GM10847 (cell line): ENCODE results near the gene MALT1.

Experiments used
- POLR2A ChIP-seq: IDR thresholded peaks from 2 replicates; pipeline ENCODE4 v1.6.1; 2011; ENCODE audit not compliant: insufficient read length; ENCODE audit errors: extremely low read depth

Gene MALT1

GRCh38 chr18:58699551-58699950, 28.3 kb downstream of the MALT1 start:
- TF ChIP-seq POLR2A, result no peak

- TF ChIP-seq POLR2A, result no peak
These were observed 28.9 kb downstream of the MALT1 start for GRCh38 chr18:58700209-58700608.

- TF ChIP-seq POLR2A, result no peak
These were observed 41.7 kb downstream of the MALT1 start for GRCh38 chr18:58712930-58713329.

- no peak for TF ChIP-seq POLR2A
These were observed 43.0 kb downstream of the MALT1 start for GRCh38 chr18:58714259-58714658.

GRCh38 chr18:58714821-58715220, 43.6 kb downstream of the MALT1 start:
- no peak for TF ChIP-seq POLR2A

- TF ChIP-seq POLR2A, result no peak
These were observed 44.3 kb downstream of the MALT1 start for GRCh38 chr18:58715540-58715939.

- TF ChIP-seq POLR2A, result no peak
These were observed 44.9 kb downstream of the MALT1 start for GRCh38 chr18:58716060-58716756.

GRCh38 chr18:58721566-58722239, 50.4 kb downstream of the MALT1 start:
- no peak for TF ChIP-seq POLR2A

GRCh38 chr18:58723810-58724602, 52.7 kb downstream of the MALT1 start:
- TF ChIP-seq POLR2A, result no peak

- no peak for TF ChIP-seq POLR2A
These were observed 55.4 kb downstream of the MALT1 start for GRCh38 chr18:58726671-58727070.

- no peak for TF ChIP-seq POLR2A
These were observed 56.7 kb downstream of the MALT1 start for GRCh38 chr18:58727776-58728500.

- TF ChIP-seq POLR2A, result no peak
These were observed 57.5 kb downstream of the MALT1 start for GRCh38 chr18:58728719-58729118.

- no peak for TF ChIP-seq POLR2A
These were observed 59.4 kb downstream of the MALT1 start for GRCh38 chr18:58730618-58731017.

- no peak for TF ChIP-seq POLR2A
These were observed 61.2 kb downstream of the MALT1 start for GRCh38 chr18:58732471-58732870.

GRCh38 chr18:58733866-58734265, 62.6 kb downstream of the MALT1 start:
- TF ChIP-seq POLR2A, result no peak

- TF ChIP-seq POLR2A, result no peak
These were observed 67.1 kb downstream of the MALT1 start for GRCh38 chr18:58738322-58738721.

GRCh38 chr18:58745914-58746313, 74.6 kb downstream of the MALT1 start:
- TF ChIP-seq POLR2A, result no peak
